ENCODE results near the gene OGDHL. TPM values are rescaled to one million over a fixed set of nuclear protein-coding genes. Genes with fewer than 3 reads are reported as not detected.
"Not testable (repeated sequence)": the region's sequence is repeated elsewhere in the genome, so short reads cannot be mapped to it uniquely, and the experiment has no call there.

Gene OGDHL
- total RNA-seq, 2 experiments from 2014 or later = 0.10 TPM; not detected in 1

DNA sequence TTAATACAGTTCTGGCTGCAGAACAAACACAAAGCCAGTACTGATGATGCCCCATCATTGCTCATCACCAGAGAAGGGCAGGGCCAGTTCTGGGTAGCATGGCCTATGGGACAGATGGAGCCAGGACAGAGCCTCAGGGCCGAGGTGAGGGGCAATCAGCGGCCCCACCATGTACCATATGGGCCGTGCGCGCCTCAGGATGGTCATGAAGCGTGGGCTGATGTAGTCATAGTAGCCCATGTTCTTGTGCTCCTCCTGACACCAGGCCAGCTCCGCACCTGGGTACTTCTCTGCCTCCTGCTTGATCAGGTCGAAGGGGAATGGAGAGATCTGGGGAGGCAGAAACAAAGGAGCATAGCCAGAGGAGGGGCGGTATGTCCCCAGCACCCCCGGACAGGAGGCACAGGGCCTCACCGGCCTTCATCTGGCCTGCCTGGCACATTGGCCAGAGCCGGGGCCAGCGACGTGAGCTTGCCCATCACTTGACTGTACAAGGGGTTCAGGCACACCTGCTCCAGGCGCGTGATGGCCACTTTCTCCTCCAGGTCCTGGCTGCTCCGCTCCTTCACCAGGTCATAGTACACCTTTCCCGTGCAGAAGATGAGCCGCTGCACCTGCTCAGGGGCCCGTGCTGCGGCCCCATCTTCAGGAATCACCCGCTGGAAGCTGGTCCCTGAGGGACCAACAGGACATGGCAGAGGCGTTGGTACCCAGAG, 26.1 kb downstream of the OGDHL start:
- no peaks in the 10 kb centered on the region for H3K36me3 Mint-ChIP-seq (ENCODE audit: low read depth)
- DNase-seq (no peak), ATAC-seq (no peak)
- H3K27me3 Mint-ChIP-seq (ENCODE audit: low read depth) = no peaks in the 10 kb centered on the region
- H3K4me1 Mint-ChIP-seq (ENCODE audit: low read depth) = no peaks in the 10 kb centered on the region
- H3K4me3 Mint-ChIP-seq = no peak overlapping the region
- H3K27ac Mint-ChIP-seq = no peak overlapping the region
- ChIA-PET POLR2A (no interaction called here), CTCF (no interaction called here)
- no peaks in the 10 kb centered on the region for H3K9me3 Mint-ChIP-seq (ENCODE audit: insufficient read depth)

GRCh38 chr10:49735161-49735560, 27.0 kb downstream of the OGDHL start:
- POLR2A ChIA-PET = no interaction called here
- ATAC-seq (no peak), DNase-seq (no peak)
- H3K4me3 Mint-ChIP-seq = no peak overlapping the region
- H3K4me1 Mint-ChIP-seq (ENCODE audit: low read depth) = no peaks in the 10 kb centered on the region
- H3K27me3 Mint-ChIP-seq (ENCODE audit: low read depth) = peaks cover 3% of the 10 kb centered on the region
- H3K36me3 Mint-ChIP-seq (ENCODE audit: low read depth) = no peaks in the 10 kb centered on the region
- CTCF ChIA-PET = no interaction called here
- no peak overlapping the region for H3K27ac Mint-ChIP-seq
- no peaks in the 10 kb centered on the region for H3K9me3 Mint-ChIP-seq (ENCODE audit: insufficient read depth)

- Mint-ChIP-seq H3K4me1 (ENCODE audit: low read depth) (no peaks in the 10 kb centered on the region), H3K27me3 (ENCODE audit: low read depth) (peaks cover 3% of the 10 kb centered on the region), H3K36me3 (ENCODE audit: low read depth) (no peaks in the 10 kb centered on the region), H3K9me3 (ENCODE audit: insufficient read depth) (no peaks in the 10 kb centered on the region), H3K4me3 (no peak overlapping the region), H3K27ac (no peak overlapping the region)
- CTCF ChIA-PET = no interaction called here
- ATAC-seq = no peak
- POLR2A ChIA-PET = no interaction called here
- DNase-seq = no peak
These were observed 27.4 kb downstream of the OGDHL start for GRCh38 chr10:49734676-49735075.

DNA sequence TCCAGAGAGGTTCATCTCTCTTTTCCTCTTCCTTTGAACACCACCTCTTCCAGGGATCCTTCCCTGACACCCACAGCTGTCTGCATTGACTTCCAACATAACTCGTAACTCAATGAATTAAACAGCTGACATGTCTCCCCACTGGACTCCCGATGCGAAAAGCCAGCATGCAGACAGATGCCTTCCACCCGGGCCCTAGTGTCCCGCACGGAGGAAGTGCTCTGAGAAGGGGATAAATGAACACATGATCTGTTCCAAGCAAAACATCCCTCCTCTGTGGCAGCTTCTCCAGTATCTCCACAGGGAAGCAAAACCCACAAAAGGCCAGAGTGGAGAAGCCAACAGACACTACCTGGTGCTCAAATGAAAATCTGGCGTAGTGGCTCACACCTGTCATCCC, 28.3 kb downstream of the OGDHL start:
- DNase-seq (no peak), ATAC-seq (no peak)
- Mint-ChIP-seq H3K27me3 (ENCODE audit: low read depth) (peaks cover 3% of the 10 kb centered on the region), H3K4me3 (no peak overlapping the region), H3K27ac (no peak overlapping the region), H3K36me3 (ENCODE audit: low read depth) (no peaks in the 10 kb centered on the region), H3K4me1 (ENCODE audit: low read depth) (no peaks in the 10 kb centered on the region), H3K9me3 (ENCODE audit: insufficient read depth) (no peaks in the 10 kb centered on the region)
- POLR2A ChIA-PET = no interaction called here
- CTCF ChIA-PET = no interaction called here

- DNase-seq = no peak
- ChIA-PET CTCF (no interaction called here), POLR2A (no interaction called here)
- peaks cover 3% of the 10 kb centered on the region for H3K9me3 Mint-ChIP-seq (ENCODE audit: insufficient read depth)
- no peak overlapping the region for H3K27ac Mint-ChIP-seq
- no peak overlapping the region for H3K4me3 Mint-ChIP-seq
- H3K27me3 Mint-ChIP-seq (ENCODE audit: low read depth) = peaks cover 8% of the 10 kb centered on the region
- ATAC-seq = no peak
- H3K36me3 Mint-ChIP-seq (ENCODE audit: low read depth) = no peaks in the 10 kb centered on the region
- H3K4me1 Mint-ChIP-seq (ENCODE audit: low read depth) = no peaks in the 10 kb centered on the region
These were observed 35.5 kb downstream of the OGDHL start for GRCh38 chr10:49726593-49726992.

GRCh38 chr10:49715157-49715556, 47.0 kb downstream of the OGDHL start:
- H3K4me3 Mint-ChIP-seq; H3K27me3 Mint-ChIP-seq (ENCODE audit: low read depth); POLR2A ChIA-PET: not testable (repeated sequence)

DNA sequence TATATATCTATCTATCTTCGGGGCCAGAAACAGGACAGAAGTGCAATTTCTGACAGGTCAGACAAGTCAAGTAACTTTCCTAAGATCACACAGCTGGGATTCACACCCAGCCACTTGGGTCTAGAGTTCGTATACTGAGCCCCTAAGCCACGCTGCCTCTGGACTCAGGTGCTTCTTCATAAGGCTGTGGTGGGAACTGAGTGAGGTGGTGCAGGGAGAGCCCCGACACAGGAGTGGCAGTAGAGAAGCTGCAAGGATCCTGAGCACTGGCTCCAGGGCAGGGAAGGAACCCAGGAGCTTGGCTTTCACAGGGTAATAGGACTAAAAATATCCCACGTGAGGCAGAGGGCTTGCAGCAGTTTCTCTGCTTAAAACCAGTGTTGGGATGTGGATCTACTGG, 48.9 kb downstream of the OGDHL start:
- CTCF ChIA-PET = interaction anchor here (1.0 kb wide), 1 partner anchor 120 kb away, joined by 3 read pairs; no protein-coding TSS in a partner anchor
- Mint-ChIP-seq H3K9me3 (ENCODE audit: insufficient read depth) (no peaks in the 10 kb centered on the region), H3K4me3 (no peak overlapping the region), H3K27ac (no peak overlapping the region), H3K4me1 (ENCODE audit: low read depth) (no peaks in the 10 kb centered on the region), H3K36me3 (ENCODE audit: low read depth) (no peaks in the 10 kb centered on the region), H3K27me3 (ENCODE audit: low read depth) (peaks cover 6% of the 10 kb centered on the region)
- no peak for DNase-seq
- POLR2A ChIA-PET = no interaction called here
- ATAC-seq = no peak

More at GRCh38 chr10:49715157-49715556, 47.0 kb downstream of the OGDHL start:
- H3K4me1 Mint-ChIP-seq (ENCODE audit: low read depth); DNase-seq; H3K36me3 Mint-ChIP-seq (ENCODE audit: low read depth); H3K9me3 Mint-ChIP-seq (ENCODE audit: insufficient read depth); ATAC-seq; H3K27ac Mint-ChIP-seq; CTCF ChIA-PET: not testable (repeated sequence)

GRCh38 chr10:49711481-49711880, 50.6 kb downstream of the OGDHL start:
- DNase-seq = no peak
- Mint-ChIP-seq H3K4me1 (ENCODE audit: low read depth) (no peaks in the 10 kb centered on the region), H3K27me3 (ENCODE audit: low read depth) (peaks cover 4% of the 10 kb centered on the region), H3K4me3 (no peak overlapping the region), H3K9me3 (ENCODE audit: insufficient read depth) (no peaks in the 10 kb centered on the region), H3K36me3 (ENCODE audit: low read depth) (no peaks in the 10 kb centered on the region), H3K27ac (no peak overlapping the region)
- POLR2A ChIA-PET = no interaction called here
- CTCF ChIA-PET = no interaction called here
- no peak for ATAC-seq

- DNase-seq (no peak), ATAC-seq (no peak)
- peaks cover 4% of the 10 kb centered on the region for H3K27me3 Mint-ChIP-seq (ENCODE audit: low read depth)
- H3K4me3 Mint-ChIP-seq = no peak overlapping the region
- POLR2A ChIA-PET = no interaction called here
- H3K4me1 Mint-ChIP-seq (ENCODE audit: low read depth) = no peaks in the 10 kb centered on the region
- no peaks in the 10 kb centered on the region for H3K36me3 Mint-ChIP-seq (ENCODE audit: low read depth)
- no peaks in the 10 kb centered on the region for H3K9me3 Mint-ChIP-seq (ENCODE audit: insufficient read depth)
- no peak overlapping the region for H3K27ac Mint-ChIP-seq
- CTCF ChIA-PET = no interaction called here
These were observed 51.2 kb downstream of the OGDHL start for GRCh38 chr10:49710966-49711365.

- POLR2A ChIA-PET = no interaction called here
- Mint-ChIP-seq H3K36me3 (ENCODE audit: low read depth) (no peaks in the 10 kb centered on the region), H3K4me1 (ENCODE audit: low read depth) (no peaks in the 10 kb centered on the region), H3K4me3 (no peak overlapping the region), H3K27me3 (ENCODE audit: low read depth) (peaks cover 4% of the 10 kb centered on the region), H3K27ac (no peak overlapping the region), H3K9me3 (ENCODE audit: insufficient read depth) (no peaks in the 10 kb centered on the region)
- DNase-seq (no peak), ATAC-seq (no peak)
- CTCF ChIA-PET = no interaction called here
These were observed 52.2 kb downstream of the OGDHL start for GRCh38 chr10:49709934-49710333.

- Mint-ChIP-seq H3K4me1 (ENCODE audit: low read depth) (no peaks in the 10 kb centered on the region), H3K27ac (no peak overlapping the region), H3K4me3 (no peak overlapping the region), H3K27me3 (ENCODE audit: low read depth) (peaks cover 4% of the 10 kb centered on the region), H3K36me3 (ENCODE audit: low read depth) (no peaks in the 10 kb centered on the region), H3K9me3 (ENCODE audit: insufficient read depth) (no peaks in the 10 kb centered on the region)
- ChIA-PET CTCF (no interaction called here), POLR2A (no interaction called here)
- ATAC-seq (no peak), DNase-seq (no peak)
These were observed 54.5 kb downstream of the OGDHL start for GRCh38 chr10:49707585-49707984.

GRCh38 chr10:49700997-49701396, 61.1 kb downstream of the OGDHL start:
- Mint-ChIP-seq H3K4me3 (no peak overlapping the region), H3K27ac (no peak overlapping the region), H3K4me1 (ENCODE audit: low read depth) (no peaks in the 10 kb centered on the region), H3K9me3 (ENCODE audit: insufficient read depth) (no peaks in the 10 kb centered on the region), H3K36me3 (ENCODE audit: low read depth) (no peaks in the 10 kb centered on the region), H3K27me3 (ENCODE audit: low read depth) (peaks cover 12% of the 10 kb centered on the region)
- CTCF ChIA-PET = no interaction called here
- POLR2A ChIA-PET = no interaction called here
- ATAC-seq (no peak), DNase-seq (no peak)

GRCh38 chr10:49700211-49700610, 61.9 kb downstream of the OGDHL start:
- H3K4me3 Mint-ChIP-seq = no peak overlapping the region
- DNase-seq (no peak), ATAC-seq (no peak)
- POLR2A ChIA-PET = no interaction called here
- no peaks in the 10 kb centered on the region for H3K4me1 Mint-ChIP-seq (ENCODE audit: low read depth)
- no peak overlapping the region for H3K27ac Mint-ChIP-seq
- CTCF ChIA-PET = no interaction called here
- no peaks in the 10 kb centered on the region for H3K36me3 Mint-ChIP-seq (ENCODE audit: low read depth)
- H3K9me3 Mint-ChIP-seq (ENCODE audit: insufficient read depth) = no peaks in the 10 kb centered on the region
- peaks cover 12% of the 10 kb centered on the region for H3K27me3 Mint-ChIP-seq (ENCODE audit: low read depth)
